GM19238 (cell line): ENCODE results near the gene TCF3.

ENCODE experiments used
- DNase-seq: peaks from one replicate; pipeline ENCODE4 v3.0.0; 2011; ENCODE audit warnings: low spot score; ENCODE audit not compliant: insufficient read length

Gene TCF3

GRCh38 chr19:1612114-1613086, 40.0 kb downstream of the TCF3 start:
- no peak for DNase-seq

- DNase-seq = no peak
Measured at GRCh38 chr19:1611353-1611752, 41.1 kb downstream of the TCF3 start.

- DNase-seq = no peak
Measured at GRCh38 chr19:1610579-1610978, 41.8 kb downstream of the TCF3 start.

- DNase-seq = no peak
Measured at GRCh38 chr19:1609680-1610474, 42.5 kb downstream of the TCF3 start.

- no peak for DNase-seq
Measured at GRCh38 chr19:1609103-1609396, 43.4 kb downstream of the TCF3 start.

GRCh38 chr19:1608359-1609102, 43.9 kb downstream of the TCF3 start:
- DNase-seq = no peak

GRCh38 chr19:1606138-1606651, 46.2 kb downstream of the TCF3 start:
- DNase-seq = no peak

GRCh38 chr19:1605236-1606137, 46.9 kb downstream of the TCF3 start, which contains the start of gene UQCR11:
Gene UQCR11 (minus strand): TSS chr19:1605462. CDS start chr19:1605409, 53 bp downstream.
- DNase-seq = peak; percentile 97

- no peak for DNase-seq
Measured at GRCh38 chr19:1602091-1602707, 50.2 kb downstream of the TCF3 start.

- DNase-seq = no peak
Measured at GRCh38 chr19:1601613-1602064, 50.8 kb downstream of the TCF3 start.

GRCh38 chr19:1599460-1599846, 53.0 kb downstream of the TCF3 start:
- DNase-seq = no peak

- no peak for DNase-seq
Measured at GRCh38 chr19:1598777-1599459, 53.5 kb downstream of the TCF3 start.

GRCh38 chr19:1593501-1593772, 59.0 kb downstream of the TCF3 start:
- no peak for DNase-seq

GRCh38 chr19:1592755-1593500, 59.5 kb downstream of the TCF3 start, which contains the start of gene MBD3:
Gene MBD3 (minus strand): TSS chr19:1592865. CDS start chr19:1592631, 234 bp downstream.
- peak; percentile 98 for DNase-seq

GRCh38 chr19:1592024-1592754, 60.2 kb downstream of the TCF3 start:
- DNase-seq = peak; percentile 99

GRCh38 chr19:1591421-1592023, 60.9 kb downstream of the TCF3 start:
- no peak for DNase-seq

- DNase-seq = peak; percentile 61
Measured at GRCh38 chr19:1590641-1591397, 61.6 kb downstream of the TCF3 start.
